Measurements from ENCODE around the gene ZSWIM6. TPM values are rescaled to one million over a fixed set of nuclear protein-coding genes. Genes with fewer than 3 reads are reported as not detected.

ZSWIM6 gene
- total RNA-seq, 1 experiment from 2014 or later, result 10.8 TPM

DNA sequence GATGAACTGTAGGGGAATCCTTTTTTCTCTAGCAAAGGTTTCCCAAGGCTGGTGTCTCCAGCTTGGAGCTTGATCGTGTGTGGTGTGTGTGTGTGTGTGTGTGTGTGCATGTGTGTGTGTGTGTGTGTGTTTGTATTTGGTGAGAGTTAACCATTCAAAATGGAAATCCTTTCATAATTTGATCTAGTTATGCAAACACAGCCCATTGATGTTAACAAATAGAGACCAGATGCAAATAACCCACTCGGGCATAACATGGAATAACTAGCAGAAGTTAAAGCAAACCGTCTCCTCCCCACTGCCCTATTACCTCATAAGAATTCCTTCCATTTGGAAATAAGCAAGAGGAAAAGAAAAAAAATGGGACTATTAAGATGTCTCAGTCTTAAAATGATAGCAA lies 24.9 kb upstream of the ZSWIM6 start:
- intact Hi-C loops (cut with micrococcal nuclease; ENCODE audit: unreplicated experiment), result loop anchor here (10.0 kb wide), 1 partner anchor 132 kb away; no protein-coding TSS in a partner anchor
- POLR2A ChIA-PET, result no interaction called here
- H3K27ac ChIP-seq (ENCODE audit: low read length), result no peak overlapping the region

DNA sequence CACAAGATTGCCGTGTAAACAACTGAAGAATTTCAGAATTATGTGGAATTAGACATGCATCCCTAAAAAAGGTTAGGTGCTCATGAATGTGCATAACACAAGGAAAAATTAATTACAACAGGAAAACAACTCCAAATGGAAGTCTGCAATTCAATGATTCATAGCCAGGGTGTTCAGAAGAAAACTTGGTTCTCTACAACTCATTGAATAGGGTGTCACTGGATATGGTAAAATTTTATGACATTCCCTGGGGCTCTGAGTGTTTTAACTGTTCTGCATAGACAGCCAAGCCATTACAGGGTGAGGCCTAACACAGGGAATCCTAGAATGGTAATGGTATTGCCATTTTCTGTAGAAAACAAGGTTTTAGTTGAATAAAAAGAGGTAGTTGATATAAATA lies 24.4 kb upstream of the ZSWIM6 start:
- Histone ChIP-seq H3K36me3 (ENCODE audit: control insufficient read depth, insufficient read depth, low read length) (no peaks in the 10 kb centered on the region), H3K4me1 (ENCODE audit: control insufficient read depth, insufficient read depth, low read length) (peaks cover 30% of the 10 kb centered on the region), H3K27me3 (ENCODE audit: control insufficient read depth, insufficient read depth, low read length) (no peaks in the 10 kb centered on the region), H3K27ac (ENCODE audit: low read length) (no peak overlapping the region), H3K4me3 (ENCODE audit: low read depth in 2 of 2, low read length in 2 of 2) (no peak overlapping the region), H3K9me3 (ENCODE audit: control insufficient read depth, insufficient read depth, low read depth, low read length) (no peaks in the 10 kb centered on the region)
- ATAC-seq (no peak), DNase-seq (ENCODE audit: low read depth, low spot score) (no peak)
- intact Hi-C loops (cut with micrococcal nuclease; ENCODE audit: unreplicated experiment) (loop anchor here (10.0 kb wide), 1 partner anchor 133 kb away; no protein-coding TSS in a partner anchor), in situ Hi-C loops (cut with HindIII; ENCODE audit: low pct_unique_long_range_greater_than_20kb, low sequenced_read_pairs) (no loop called here)
- CTCF ChIA-PET, result no interaction called here
- BruUV-seq (replicated peaks), result no TSS peak
- POLR2A ChIA-PET, result no interaction called here
- no peak for TF ChIP-seq SIN3A (IDR thresholded peaks at IDR 0.05; ENCODE audit: borderline replicate concordance, insufficient read depth, low read depth, low read length)
- no peak for TF ChIP-seq TCF7L2 (IDR thresholded peaks at IDR 0.05; ENCODE audit: low read depth, low read length)
- TF ChIP-seq, protein P1, sequence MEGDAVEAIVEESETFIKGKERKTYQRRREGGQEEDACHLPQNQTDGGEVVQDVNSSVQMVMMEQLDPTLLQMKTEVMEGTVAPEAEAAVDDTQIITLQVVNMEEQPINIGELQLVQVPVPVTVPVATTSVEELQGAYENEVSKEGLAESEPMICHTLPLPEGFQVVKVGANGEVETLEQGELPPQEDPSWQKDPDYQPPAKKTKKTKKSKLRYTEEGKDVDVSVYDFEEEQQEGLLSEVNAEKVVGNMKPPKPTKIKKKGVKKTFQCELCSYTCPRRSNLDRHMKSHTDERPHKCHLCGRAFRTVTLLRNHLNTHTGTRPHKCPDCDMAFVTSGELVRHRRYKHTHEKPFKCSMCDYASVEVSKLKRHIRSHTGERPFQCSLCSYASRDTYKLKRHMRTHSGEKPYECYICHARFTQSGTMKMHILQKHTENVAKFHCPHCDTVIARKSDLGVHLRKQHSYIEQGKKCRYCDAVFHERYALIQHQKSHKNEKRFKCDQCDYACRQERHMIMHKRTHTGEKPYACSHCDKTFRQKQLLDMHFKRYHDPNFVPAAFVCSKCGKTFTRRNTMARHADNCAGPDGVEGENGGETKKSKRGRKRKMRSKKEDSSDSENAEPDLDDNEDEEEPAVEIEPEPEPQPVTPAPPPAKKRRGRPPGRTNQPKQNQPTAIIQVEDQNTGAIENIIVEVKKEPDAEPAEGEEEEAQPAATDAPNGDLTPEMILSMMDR (IDR thresholded peaks at IDR 0.05), result no peak
- no peak for TF ChIP-seq POLR2AphosphoS5 (IDR thresholded peaks at IDR 0.05; ENCODE audit: low read depth, low read length)
- TF ChIP-seq, protein P2, sequence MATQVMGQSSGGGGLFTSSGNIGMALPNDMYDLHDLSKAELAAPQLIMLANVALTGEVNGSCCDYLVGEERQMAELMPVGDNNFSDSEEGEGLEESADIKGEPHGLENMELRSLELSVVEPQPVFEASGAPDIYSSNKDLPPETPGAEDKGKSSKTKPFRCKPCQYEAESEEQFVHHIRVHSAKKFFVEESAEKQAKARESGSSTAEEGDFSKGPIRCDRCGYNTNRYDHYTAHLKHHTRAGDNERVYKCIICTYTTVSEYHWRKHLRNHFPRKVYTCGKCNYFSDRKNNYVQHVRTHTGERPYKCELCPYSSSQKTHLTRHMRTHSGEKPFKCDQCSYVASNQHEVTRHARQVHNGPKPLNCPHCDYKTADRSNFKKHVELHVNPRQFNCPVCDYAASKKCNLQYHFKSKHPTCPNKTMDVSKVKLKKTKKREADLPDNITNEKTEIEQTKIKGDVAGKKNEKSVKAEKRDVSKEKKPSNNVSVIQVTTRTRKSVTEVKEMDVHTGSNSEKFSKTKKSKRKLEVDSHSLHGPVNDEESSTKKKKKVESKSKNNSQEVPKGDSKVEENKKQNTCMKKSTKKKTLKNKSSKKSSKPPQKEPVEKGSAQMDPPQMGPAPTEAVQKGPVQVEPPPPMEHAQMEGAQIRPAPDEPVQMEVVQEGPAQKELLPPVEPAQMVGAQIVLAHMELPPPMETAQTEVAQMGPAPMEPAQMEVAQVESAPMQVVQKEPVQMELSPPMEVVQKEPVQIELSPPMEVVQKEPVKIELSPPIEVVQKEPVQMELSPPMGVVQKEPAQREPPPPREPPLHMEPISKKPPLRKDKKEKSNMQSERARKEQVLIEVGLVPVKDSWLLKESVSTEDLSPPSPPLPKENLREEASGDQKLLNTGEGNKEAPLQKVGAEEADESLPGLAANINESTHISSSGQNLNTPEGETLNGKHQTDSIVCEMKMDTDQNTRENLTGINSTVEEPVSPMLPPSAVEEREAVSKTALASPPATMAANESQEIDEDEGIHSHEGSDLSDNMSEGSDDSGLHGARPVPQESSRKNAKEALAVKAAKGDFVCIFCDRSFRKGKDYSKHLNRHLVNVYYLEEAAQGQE (IDR thresholded peaks at IDR 0.05; ENCODE audit: insufficient read depth in 1 of 2, low read depth in 2 of 2, low read length in 1 of 2), result no peak

More for the DNA sequence above, 24.9 kb upstream of the ZSWIM6 start:
- H3K4me3 ChIP-seq (ENCODE audit: low read depth in 2 of 2, low read length in 2 of 2), result no peak overlapping the region
- TF ChIP-seq, protein P1 (IDR thresholded peaks at IDR 0.05), result no peak
- TF ChIP-seq TCF7L2 (IDR thresholded peaks at IDR 0.05; ENCODE audit: low read depth, low read length) (no peak), POLR2AphosphoS5 (IDR thresholded peaks at IDR 0.05; ENCODE audit: low read depth, low read length) (no peak), SIN3A (IDR thresholded peaks at IDR 0.05; ENCODE audit: borderline replicate concordance, insufficient read depth, low read depth, low read length) (no peak)
- TF ChIP-seq, protein P2 (IDR thresholded peaks at IDR 0.05; ENCODE audit: insufficient read depth in 1 of 2, low read depth in 2 of 2, low read length in 1 of 2), result no peak
- DNase-seq (ENCODE audit: low read depth, low spot score), result no peak
- no peaks in the 10 kb centered on the region for H3K9me3 ChIP-seq (ENCODE audit: control insufficient read depth, insufficient read depth, low read depth, low read length)
- in situ Hi-C loops (cut with HindIII; ENCODE audit: low pct_unique_long_range_greater_than_20kb, low sequenced_read_pairs), result no loop called here
- ATAC-seq, result no peak
- CTCF ChIA-PET, result no interaction called here
- no TSS peak for BruUV-seq (replicated peaks)
- peaks cover 30% of the 10 kb centered on the region for H3K4me1 ChIP-seq (ENCODE audit: control insufficient read depth, insufficient read depth, low read length)
- H3K36me3 ChIP-seq (ENCODE audit: control insufficient read depth, insufficient read depth, low read length), result no peaks in the 10 kb centered on the region
- no peaks in the 10 kb centered on the region for H3K27me3 ChIP-seq (ENCODE audit: control insufficient read depth, insufficient read depth, low read length)
